Epithelial cell of esophagus (primary cell): ENCODE results near the gene BMP5.

Experiments
- DNase-seq: peaks from one replicate; pipeline ENCODE4 v3.0.0; 2010; ENCODE audit warnings: low read depth
- H3K4me3 ChIP-seq: 2 replicates; pipeline ENCODE4 v1.5.1; 2011; ENCODE audit warnings: mild to moderate bottlenecking, low read length, control low read depth
- CTCF ChIP-seq: IDR thresholded peaks from 2 replicates; pipeline ENCODE4 v1.5.1; 2011; ENCODE audit warnings: low read depth, mild to moderate bottlenecking, low read length, control low read depth, inconsistent platforms; ENCODE audit not compliant: insufficient read depth; ENCODE audit errors: missing control alignments

BMP5 gene

GRCh38 chr6:55872866-55873265 lies 2.5 kb downstream of the BMP5 start:
- no peak for DNase-seq
- no peak for TF ChIP-seq CTCF
- H3K4me3 ChIP-seq: no peak overlapping the region

GRCh38 chr6:55870181-55870813 lies 5.1 kb downstream of the BMP5 start:
- no peak for TF ChIP-seq CTCF
- DNase-seq: no peak
- H3K4me3 ChIP-seq: no peak overlapping the region

- DNase-seq: no peak
- no peak overlapping the region for H3K4me3 ChIP-seq
- TF ChIP-seq CTCF: no peak
Measured at GRCh38 chr6:55869674-55870073, 5.7 kb downstream of the BMP5 start.

GRCh38 chr6:55868771-55869479 lies 6.5 kb downstream of the BMP5 start:
- TF ChIP-seq CTCF: no peak
- H3K4me3 ChIP-seq: no peak overlapping the region
- DNase-seq: peak; percentile 43

GRCh38 chr6:55868176-55868575 lies 7.2 kb downstream of the BMP5 start:
- no peak overlapping the region for H3K4me3 ChIP-seq
- DNase-seq: no peak
- TF ChIP-seq CTCF: no peak

- no peak for TF ChIP-seq CTCF
- DNase-seq: peak; percentile 82
- H3K4me3 ChIP-seq: no peak overlapping the region
Measured at GRCh38 chr6:55866128-55866527, 9.3 kb downstream of the BMP5 start.
